ENCODE results near the gene KCTD1.

KCTD1 gene

DNA sequence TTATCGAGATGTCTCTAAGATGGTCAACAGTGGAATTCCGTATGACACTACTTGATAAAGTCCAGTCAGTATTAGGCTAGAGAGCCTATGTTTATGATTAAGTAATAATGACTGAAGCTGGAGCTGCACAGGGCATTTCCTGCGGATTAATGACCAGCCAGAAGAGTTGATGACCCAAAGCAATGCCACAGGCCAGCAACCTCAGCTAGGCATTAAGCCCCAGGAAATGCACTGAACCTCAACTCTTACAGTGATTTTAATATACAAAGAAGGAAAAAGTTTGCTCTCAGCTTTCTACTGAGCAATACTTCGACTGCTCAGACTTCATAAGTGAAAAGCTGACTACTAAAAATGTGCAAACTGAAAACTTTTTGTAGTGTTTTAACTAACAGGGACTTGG, 3.9 kb downstream of the KCTD1 start:
- TF ChIP-seq, protein P1, sequence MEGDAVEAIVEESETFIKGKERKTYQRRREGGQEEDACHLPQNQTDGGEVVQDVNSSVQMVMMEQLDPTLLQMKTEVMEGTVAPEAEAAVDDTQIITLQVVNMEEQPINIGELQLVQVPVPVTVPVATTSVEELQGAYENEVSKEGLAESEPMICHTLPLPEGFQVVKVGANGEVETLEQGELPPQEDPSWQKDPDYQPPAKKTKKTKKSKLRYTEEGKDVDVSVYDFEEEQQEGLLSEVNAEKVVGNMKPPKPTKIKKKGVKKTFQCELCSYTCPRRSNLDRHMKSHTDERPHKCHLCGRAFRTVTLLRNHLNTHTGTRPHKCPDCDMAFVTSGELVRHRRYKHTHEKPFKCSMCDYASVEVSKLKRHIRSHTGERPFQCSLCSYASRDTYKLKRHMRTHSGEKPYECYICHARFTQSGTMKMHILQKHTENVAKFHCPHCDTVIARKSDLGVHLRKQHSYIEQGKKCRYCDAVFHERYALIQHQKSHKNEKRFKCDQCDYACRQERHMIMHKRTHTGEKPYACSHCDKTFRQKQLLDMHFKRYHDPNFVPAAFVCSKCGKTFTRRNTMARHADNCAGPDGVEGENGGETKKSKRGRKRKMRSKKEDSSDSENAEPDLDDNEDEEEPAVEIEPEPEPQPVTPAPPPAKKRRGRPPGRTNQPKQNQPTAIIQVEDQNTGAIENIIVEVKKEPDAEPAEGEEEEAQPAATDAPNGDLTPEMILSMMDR (IDR thresholded peaks at IDR 0.05; ENCODE audit: low read depth, low read length, missing control alignments): no peak
- DNase-seq (ENCODE audit: low read depth): no peak
- no peak overlapping the region for H3K4me3 ChIP-seq (ENCODE audit: low read depth, low read length)

DNA sequence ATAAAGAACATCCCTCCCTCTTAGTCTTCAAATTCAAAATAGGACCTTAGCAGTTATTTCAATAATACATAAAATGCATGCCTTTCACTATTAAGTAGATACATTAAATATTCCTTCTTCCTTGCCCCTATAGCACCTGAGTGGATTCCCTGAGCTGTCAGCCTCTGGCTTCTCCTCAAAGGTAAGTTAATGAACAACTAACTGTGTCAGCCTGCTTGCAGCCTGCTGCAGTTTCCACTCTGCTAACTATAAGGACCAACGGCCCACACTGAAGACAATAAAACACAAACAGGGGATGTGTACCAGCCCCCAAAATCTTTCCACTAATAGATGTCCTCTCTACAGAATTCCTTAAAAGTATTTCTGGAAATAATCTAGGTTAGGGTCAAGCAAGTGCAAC, 5.0 kb downstream of the KCTD1 start:
- TF ChIP-seq, protein P1 (IDR thresholded peaks at IDR 0.05; ENCODE audit: low read depth, low read length, missing control alignments): no peak
- DNase-seq (ENCODE audit: low read depth): no peak
- no peak overlapping the region for H3K4me3 ChIP-seq (ENCODE audit: low read depth, low read length)

- no peak for DNase-seq (ENCODE audit: low read depth)
- H3K4me3 ChIP-seq (ENCODE audit: low read depth, low read length): no peak overlapping the region
- TF ChIP-seq, protein P1 (IDR thresholded peaks at IDR 0.05; ENCODE audit: low read depth, low read length, missing control alignments): no peak
Measured at GRCh38 chr18:26540043-26540628, 8.2 kb downstream of the KCTD1 start.

DNA sequence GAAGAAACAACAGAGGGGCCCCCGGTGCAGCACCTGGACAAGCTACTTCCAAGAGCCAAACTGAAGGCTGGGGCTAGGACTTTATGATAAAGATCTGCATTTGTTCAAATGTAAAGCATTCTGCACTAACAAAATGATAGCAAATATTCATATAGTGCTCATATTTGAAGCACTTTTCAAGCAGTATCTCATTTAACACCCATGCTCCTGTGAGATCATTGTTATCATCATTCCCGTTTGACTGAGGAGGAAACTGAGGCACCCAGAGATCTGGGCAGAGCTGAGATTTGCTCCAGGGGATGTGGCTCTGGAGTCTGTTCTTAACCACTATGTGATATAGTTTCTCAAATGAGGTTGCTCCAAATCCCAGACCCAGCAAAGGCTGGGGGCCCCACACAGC, 9.8 kb downstream of the KCTD1 start:
- TF ChIP-seq, protein P1 (IDR thresholded peaks at IDR 0.05; ENCODE audit: low read depth, low read length, missing control alignments): no peak
- no peak overlapping the region for H3K4me3 ChIP-seq (ENCODE audit: low read depth, low read length)
- no peak for DNase-seq (ENCODE audit: low read depth)

GRCh38 chr18:26536664-26537063, 11.7 kb downstream of the KCTD1 start:
- no peak for DNase-seq (ENCODE audit: low read depth)
- TF ChIP-seq, protein P1 (IDR thresholded peaks at IDR 0.05; ENCODE audit: low read depth, low read length, missing control alignments): no peak
- no peak overlapping the region for H3K4me3 ChIP-seq (ENCODE audit: low read depth, low read length)

- H3K4me3 ChIP-seq (ENCODE audit: low read depth, low read length): no peak overlapping the region
- TF ChIP-seq, protein P1 (IDR thresholded peaks at IDR 0.05; ENCODE audit: low read depth, low read length, missing control alignments): no peak
- no peak for DNase-seq (ENCODE audit: low read depth)
Measured at GRCh38 chr18:26536032-26536431, 12.3 kb downstream of the KCTD1 start.

DNA sequence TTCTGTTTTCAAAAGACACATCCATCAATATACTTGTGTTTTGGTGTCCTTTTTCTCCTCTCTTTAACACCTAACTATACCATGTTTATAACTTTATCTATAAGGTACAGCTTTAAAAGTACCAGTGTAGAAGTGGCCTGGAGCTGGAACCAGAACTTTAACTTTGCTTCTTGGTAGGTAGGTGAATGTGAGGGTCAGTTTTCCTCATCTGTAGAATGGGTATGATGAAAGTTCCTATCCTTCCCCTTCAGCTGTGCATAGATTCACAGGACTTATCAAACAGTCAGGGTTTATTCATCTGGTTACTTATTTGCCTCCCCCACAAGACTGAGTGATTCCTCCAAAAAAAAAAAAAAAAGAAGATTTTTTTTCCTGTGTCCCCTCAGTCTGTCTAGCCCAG, 12.7 kb downstream of the KCTD1 start:
- DNase-seq (ENCODE audit: low read depth): no peak
- TF ChIP-seq, protein P1 (IDR thresholded peaks at IDR 0.05; ENCODE audit: low read depth, low read length, missing control alignments): no peak
- no peak overlapping the region for H3K4me3 ChIP-seq (ENCODE audit: low read depth, low read length)
